Occipital lobe (tissue), 3 donors: ENCODE data around the gene KRTAP10-11. TPM values are rescaled to one million over a fixed set of nuclear protein-coding genes. Genes with fewer than 3 reads are reported as not detected.

ENCODE experiments used
- DNase-seq: peaks from one replicate; lab custom pipeline; 2025; lab: John Stamatoyannopoulos, UW
- small RNA-seq: library from RNA; depleted of rRNA; stranded (forward); fragments of <200 nt; gene quantifications from one replicate; pipeline ENCODE3, GENCODE V24; 2014
- total RNA-seq: library from RNA; depleted of rRNA; stranded (reverse); fragments of >200 nt; gene quantifications from one replicate; pipeline ENCODE4 v1.2.3, GENCODE V29; 2014

The KRTAP10-11 gene
- total RNA-seq, 1 donor from 2014 or later, result not detected

GRCh38 chr21:44695184-44695583 is 49.0 kb downstream of the KRTAP10-11 start:
- no peak for DNase-seq

GRCh38 chr21:44695641-44696040 is 49.4 kb downstream of the KRTAP10-11 start:
- DNase-seq, result no peak

GRCh38 chr21:44696572-44696971 is 50.4 kb downstream of the KRTAP10-11 start:
- DNase-seq, result no peak

Small RNAs within 50 kb of the gene (small RNA-seq; reads per million reads assigned to genes)
- not detected for gene KRTAP12-6P

Other genes starting within 250 kb of the KRTAP10-11 start
- 4.8 TPM for gene LRRC3, start 190.9 kb upstream of the KRTAP10-11 start, total RNA-seq
- gene KRTAP10-1, start 106.2 kb upstream of the KRTAP10-11 start, total RNA-seq, result not detected
- not detected for gene KRTAP10-2, start 94.9 kb upstream of the KRTAP10-11 start, total RNA-seq
- not detected for gene KRTAP10-3, start 87.6 kb upstream of the KRTAP10-11 start, total RNA-seq
- gene KRTAP10-4, start 72.7 kb upstream of the KRTAP10-11 start, total RNA-seq, result not detected
- gene KRTAP10-5, start 65.8 kb upstream of the KRTAP10-11 start, total RNA-seq, result not detected
- not detected for gene KRTAP10-6, start 53.9 kb upstream of the KRTAP10-11 start, total RNA-seq
- not detected for gene KRTAP10-7, start 45.8 kb upstream of the KRTAP10-11 start, total RNA-seq
- gene KRTAP10-8, start 34.3 kb upstream of the KRTAP10-11 start, total RNA-seq, result not detected
- not detected for gene KRTAP10-9, start 19.3 kb upstream of the KRTAP10-11 start, total RNA-seq
- not detected for gene KRTAP10-10, start 9.1 kb upstream of the KRTAP10-11 start, total RNA-seq
- not detected for gene KRTAP12-4, start 8.2 kb downstream of the KRTAP10-11 start, total RNA-seq
- not detected for gene KRTAP12-3, start 11.5 kb downstream of the KRTAP10-11 start, total RNA-seq
- not detected for gene KRTAP12-2, start 20.5 kb downstream of the KRTAP10-11 start, total RNA-seq
- not detected for gene KRTAP12-1, start 35.7 kb downstream of the KRTAP10-11 start, total RNA-seq
- not detected for gene KRTAP10-12, start 50.8 kb downstream of the KRTAP10-11 start, total RNA-seq
- gene TSPEAR, start 65.2 kb downstream of the KRTAP10-11 start, total RNA-seq, result not detected
- gene UBE2G2, start 155.4 kb downstream of the KRTAP10-11 start, total RNA-seq, result 61.8 TPM
- gene SUMO3, start 171.6 kb downstream of the KRTAP10-11 start, total RNA-seq, result 46.3 TPM
- 82.4 TPM for gene PTTG1IP, start 227.3 kb downstream of the KRTAP10-11 start, total RNA-seq